ENCODE results near the gene KLRF1. TPM values are rescaled to one million over a fixed set of nuclear protein-coding genes. Genes with fewer than 3 reads are reported as not detected.

Gene KLRF1
- total RNA-seq, 3 donors from 2014 or later (not counting 1 experiment from before 2014, with no cell fraction given) = 364 to 424 (median 392) TPM

DNA sequence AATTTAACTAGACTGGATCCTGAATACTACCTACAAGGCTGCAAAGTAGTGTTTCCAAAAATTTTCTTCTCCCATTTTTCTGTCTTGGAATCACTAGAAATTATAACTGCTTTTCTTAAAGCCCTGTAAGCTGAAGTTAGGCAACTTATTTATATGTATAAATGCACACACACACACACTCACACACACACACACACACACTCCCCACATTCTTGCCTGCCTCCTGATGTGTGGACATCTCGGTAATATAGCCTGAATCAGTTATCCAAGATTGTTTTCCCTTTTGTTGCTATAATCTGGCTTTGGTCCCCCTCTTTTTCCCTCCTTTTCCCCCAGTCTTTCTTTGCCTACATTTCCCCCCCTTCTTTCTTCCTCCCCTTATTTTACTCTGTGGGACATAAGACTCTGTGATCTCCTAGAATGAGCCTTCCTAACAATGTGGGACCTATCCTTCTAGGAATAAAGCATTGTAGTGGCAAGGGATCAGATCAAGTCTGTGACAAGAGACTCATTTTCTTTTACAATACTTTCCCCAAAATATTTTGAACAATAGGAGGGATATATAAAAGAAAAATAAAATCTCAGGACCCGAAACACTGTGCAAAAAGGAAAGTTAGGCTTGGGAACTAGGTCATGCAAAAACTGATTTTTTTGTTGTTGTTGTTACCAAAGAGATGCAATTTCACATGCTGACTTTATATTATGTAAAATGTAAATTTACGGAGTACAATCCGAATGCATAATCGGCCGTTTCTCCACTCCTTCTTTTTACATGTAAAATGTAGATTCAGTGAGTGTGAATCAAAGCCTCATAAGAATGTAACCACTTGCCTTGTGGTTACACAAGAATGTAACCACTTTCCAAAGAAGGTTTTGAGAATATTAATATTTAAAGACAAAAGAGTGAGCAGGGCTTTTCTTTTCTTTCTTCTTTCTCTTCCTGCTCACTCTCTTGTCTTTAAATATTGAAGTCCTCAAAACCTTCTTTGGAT is 40.3 kb upstream of the KLRF1 start:
- no peaks in the 10 kb centered on the region for H3K27me3 ChIP-seq (ENCODE audit: control insufficient read depth, insufficient read depth, low read length)
- Mint-ChIP-seq H3K27ac (peak overlapping the region in 1 of 2 donors; percentile 66), H3K36me3 (no peaks in the 10 kb centered on the region), H3K9me3 (peaks cover 2% of the 10 kb centered on the region in 2 donors), H3K27me3 (ENCODE audit: low read depth in 2 of 2) (peaks cover 0 to 2% of the 10 kb centered on the region in 2 donors), H3K4me3 (peak overlapping the region; percentile 18), H3K4me1 (peaks cover 0 to 10% of the 10 kb centered on the region in 2 donors)
- H3K4me3 ChIP-seq (ENCODE audit: low read length) = no peak overlapping the region
- intact Hi-C loops (cut with micrococcal nuclease) = no loop called here
- TF ChIP-seq, protein P1, sequence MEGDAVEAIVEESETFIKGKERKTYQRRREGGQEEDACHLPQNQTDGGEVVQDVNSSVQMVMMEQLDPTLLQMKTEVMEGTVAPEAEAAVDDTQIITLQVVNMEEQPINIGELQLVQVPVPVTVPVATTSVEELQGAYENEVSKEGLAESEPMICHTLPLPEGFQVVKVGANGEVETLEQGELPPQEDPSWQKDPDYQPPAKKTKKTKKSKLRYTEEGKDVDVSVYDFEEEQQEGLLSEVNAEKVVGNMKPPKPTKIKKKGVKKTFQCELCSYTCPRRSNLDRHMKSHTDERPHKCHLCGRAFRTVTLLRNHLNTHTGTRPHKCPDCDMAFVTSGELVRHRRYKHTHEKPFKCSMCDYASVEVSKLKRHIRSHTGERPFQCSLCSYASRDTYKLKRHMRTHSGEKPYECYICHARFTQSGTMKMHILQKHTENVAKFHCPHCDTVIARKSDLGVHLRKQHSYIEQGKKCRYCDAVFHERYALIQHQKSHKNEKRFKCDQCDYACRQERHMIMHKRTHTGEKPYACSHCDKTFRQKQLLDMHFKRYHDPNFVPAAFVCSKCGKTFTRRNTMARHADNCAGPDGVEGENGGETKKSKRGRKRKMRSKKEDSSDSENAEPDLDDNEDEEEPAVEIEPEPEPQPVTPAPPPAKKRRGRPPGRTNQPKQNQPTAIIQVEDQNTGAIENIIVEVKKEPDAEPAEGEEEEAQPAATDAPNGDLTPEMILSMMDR (IDR thresholded peaks at IDR 0.05) = no peak
- H3K9me3 ChIP-seq (ENCODE audit: control insufficient read depth, insufficient read depth, low read length) = no peaks in the 10 kb centered on the region
- H3K27ac ChIP-seq (ENCODE audit: low read length) = no peak overlapping the region
- DNase-seq = no peak
- ATAC-seq = no peak
- WGBS (ENCODE audit: insufficient coverage) = 91% methylated on average over 2 of the region's 6 CpGs
- H3K36me3 ChIP-seq (ENCODE audit: control insufficient read depth, insufficient read depth, low read length) = no peaks in the 10 kb centered on the region
- H3K4me1 ChIP-seq (ENCODE audit: control insufficient read depth, insufficient read depth, low read length) = no peaks in the 10 kb centered on the region

GRCh38 chr12:9792185-9792900 is 34.9 kb upstream of the KLRF1 start:
- H3K4me3 Mint-ChIP-seq = no peak overlapping the region
- WGBS (ENCODE audit: insufficient coverage) = 43% methylated on average over 2 of the region's 2 CpGs
- no peaks in the 10 kb centered on the region for H3K36me3 Mint-ChIP-seq
- Histone ChIP-seq H3K9me3 (ENCODE audit: control insufficient read depth, insufficient read depth, low read length) (no peaks in the 10 kb centered on the region), H3K4me1 (ENCODE audit: control insufficient read depth, insufficient read depth, low read length) (peaks cover 2% of the 10 kb centered on the region), H3K27ac (ENCODE audit: low read length) (no peak overlapping the region), H3K27me3 (ENCODE audit: control insufficient read depth, insufficient read depth, low read length) (no peaks in the 10 kb centered on the region), H3K4me3 (ENCODE audit: low read length) (no peak overlapping the region), H3K36me3 (ENCODE audit: control insufficient read depth, insufficient read depth, low read length) (no peaks in the 10 kb centered on the region)
- H3K27ac Mint-ChIP-seq = peak overlapping the region in 1 of 2 donors; percentile 12
- TF ChIP-seq, protein P1 (IDR thresholded peaks at IDR 0.05) = no peak
- ATAC-seq (no peak), DNase-seq (no peak)
- peaks cover 0 to 4% of the 10 kb centered on the region in 2 donors for H3K27me3 Mint-ChIP-seq (ENCODE audit: low read depth in 2 of 2)
- peaks cover 38 to 41% of the 10 kb centered on the region in 2 donors for H3K4me1 Mint-ChIP-seq
- intact Hi-C loops (cut with micrococcal nuclease) = no loop called here
- peaks cover 2% of the 10 kb centered on the region in 2 donors for H3K9me3 Mint-ChIP-seq

DNA sequence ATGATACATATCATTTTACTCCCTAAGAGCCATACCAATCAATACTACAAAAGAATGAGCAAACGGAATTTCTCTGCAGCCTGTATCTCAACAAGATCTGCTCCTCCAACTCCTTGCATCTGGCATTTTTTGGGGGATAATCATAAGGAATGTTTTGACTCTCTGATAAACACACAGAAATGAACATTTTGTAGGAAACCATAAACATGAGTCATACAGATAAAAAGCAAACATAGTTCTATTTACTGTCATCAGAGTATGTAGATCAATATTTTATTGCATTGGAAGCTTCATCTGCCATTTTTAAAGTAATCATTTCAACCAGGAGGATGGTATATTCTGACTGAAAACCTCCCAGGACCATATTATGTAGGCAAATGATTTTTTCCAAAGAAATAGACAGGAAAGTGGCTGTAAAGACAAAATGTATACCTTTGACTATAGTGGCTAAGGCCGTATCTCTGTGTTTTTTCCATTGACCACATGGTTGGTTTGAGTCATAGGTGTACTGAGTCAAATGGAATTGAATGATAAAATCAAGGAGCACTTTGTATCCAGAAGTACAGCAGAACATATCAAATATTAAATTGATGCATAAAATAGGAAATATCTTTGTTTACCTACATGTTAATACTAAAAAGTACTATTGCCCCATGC is 34.2 kb upstream of the KLRF1 start:
- Histone ChIP-seq H3K9me3 (ENCODE audit: control insufficient read depth, insufficient read depth, low read length) (no peaks in the 10 kb centered on the region), H3K4me1 (ENCODE audit: control insufficient read depth, insufficient read depth, low read length) (peaks cover 6% of the 10 kb centered on the region), H3K4me3 (ENCODE audit: low read length) (no peak overlapping the region), H3K36me3 (ENCODE audit: control insufficient read depth, insufficient read depth, low read length) (no peaks in the 10 kb centered on the region), H3K27me3 (ENCODE audit: control insufficient read depth, insufficient read depth, low read length) (no peaks in the 10 kb centered on the region), H3K27ac (ENCODE audit: low read length) (no peak overlapping the region)
- Mint-ChIP-seq H3K4me3 (peak overlapping the region; percentile 75), H3K9me3 (peaks cover 2% of the 10 kb centered on the region in 2 donors), H3K4me1 (peaks cover 39 to 40% of the 10 kb centered on the region in 2 donors), H3K27me3 (ENCODE audit: low read depth in 2 of 2) (peaks cover 0 to 4% of the 10 kb centered on the region in 2 donors), H3K27ac (peak overlapping the region in 1 of 2 donors; percentile 13), H3K36me3 (no peaks in the 10 kb centered on the region)
- ATAC-seq (no peak), DNase-seq (no peak)
- TF ChIP-seq, protein P1 (IDR thresholded peaks at IDR 0.05) = no peak
- intact Hi-C loops (cut with micrococcal nuclease) = no loop called here
- WGBS (ENCODE audit: insufficient coverage) = 82% methylated on average over 2 of the region's 2 CpGs

Data from natural killer cell (primary cell).